Kidney glomerular epithelial cell (primary cell): ENCODE measurements around the gene DLL1.
"Not testable (repeated sequence)": the region's sequence is repeated elsewhere in the genome, so short reads cannot be mapped to it uniquely, and the experiment has no call there.

Source experiments
- DNase-seq: peaks from one replicate; lab custom pipeline; 2025; lab: John Stamatoyannopoulos, UW

DLL1 gene

DNA sequence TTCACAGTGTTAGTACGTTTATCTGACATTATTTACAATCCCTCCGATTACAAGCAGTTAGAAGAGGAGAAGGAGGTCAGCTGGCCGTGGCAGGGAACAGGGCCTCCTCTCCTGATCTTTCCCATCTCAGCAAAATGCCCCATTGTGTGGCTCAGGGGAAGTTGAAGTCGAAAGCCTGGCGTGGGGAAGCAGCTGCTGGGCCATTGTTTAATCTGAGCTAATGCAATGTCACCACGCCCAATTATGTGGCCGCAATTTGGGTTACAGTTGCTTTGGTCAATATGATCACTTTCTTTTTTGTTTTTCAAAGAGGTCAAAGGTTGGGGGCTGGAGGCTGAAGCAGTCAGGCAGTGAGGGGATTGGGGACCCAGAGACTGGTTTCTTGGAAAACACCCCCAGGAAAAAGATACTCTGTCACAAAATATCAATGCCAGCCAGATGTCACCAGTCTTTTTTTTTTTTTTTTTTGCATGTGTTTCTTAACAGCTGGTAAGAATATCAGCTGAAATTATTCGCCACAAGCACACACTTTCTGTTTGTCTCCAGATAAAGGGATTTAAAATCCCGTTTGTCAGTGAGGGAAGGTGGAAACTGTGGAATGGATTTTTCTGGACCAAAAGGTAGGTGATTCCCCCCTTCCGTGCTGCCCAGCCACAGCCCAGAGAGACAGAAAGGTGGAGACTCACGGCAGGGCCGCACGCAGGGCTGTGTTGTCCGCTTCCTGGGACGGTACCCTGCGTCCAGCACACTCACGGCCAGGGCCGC is 24.6 kb downstream of the DLL1 start:
- no peak for DNase-seq

DNA sequence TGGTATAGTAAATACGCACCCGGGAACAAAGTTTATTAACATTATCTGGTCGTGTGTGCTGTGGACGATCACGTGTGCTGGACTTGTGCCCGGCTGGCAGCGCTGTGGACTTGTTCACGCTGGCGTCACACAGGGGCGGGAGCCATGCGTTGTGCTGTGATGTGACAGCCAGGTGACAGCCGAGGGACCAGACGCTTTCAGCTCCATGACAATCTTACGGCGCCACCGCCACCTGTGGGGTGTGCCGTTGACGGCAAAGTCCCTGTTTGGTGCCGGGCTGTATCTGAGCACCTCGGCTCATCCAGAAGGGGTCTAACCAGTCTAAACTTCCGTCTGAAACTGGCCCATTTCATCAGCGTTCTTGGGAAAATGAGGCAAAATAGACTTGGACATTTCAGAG is 25.2 kb downstream of the DLL1 start:
- no peak for DNase-seq

DNA sequence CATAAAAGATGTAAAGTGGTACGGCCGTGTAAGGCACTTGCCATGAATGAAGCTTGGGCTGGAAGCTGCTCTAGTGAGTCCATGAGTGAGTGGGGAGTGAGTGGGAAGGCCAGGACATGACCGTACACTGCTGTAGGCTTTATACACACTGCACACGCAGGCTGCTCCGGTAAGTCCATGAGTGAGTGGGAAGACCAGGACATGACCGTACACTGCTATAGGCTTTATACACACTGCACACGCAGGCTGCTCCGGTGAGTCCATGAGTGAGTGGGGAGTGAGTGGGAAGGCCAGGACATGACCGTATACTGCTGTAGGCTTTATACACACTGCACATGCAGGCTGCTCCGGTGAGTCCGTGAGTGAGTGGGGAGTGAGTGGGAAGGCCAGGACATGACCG is 26.2 kb downstream of the DLL1 start:
- not testable (repeated sequence) for DNase-seq

DNA sequence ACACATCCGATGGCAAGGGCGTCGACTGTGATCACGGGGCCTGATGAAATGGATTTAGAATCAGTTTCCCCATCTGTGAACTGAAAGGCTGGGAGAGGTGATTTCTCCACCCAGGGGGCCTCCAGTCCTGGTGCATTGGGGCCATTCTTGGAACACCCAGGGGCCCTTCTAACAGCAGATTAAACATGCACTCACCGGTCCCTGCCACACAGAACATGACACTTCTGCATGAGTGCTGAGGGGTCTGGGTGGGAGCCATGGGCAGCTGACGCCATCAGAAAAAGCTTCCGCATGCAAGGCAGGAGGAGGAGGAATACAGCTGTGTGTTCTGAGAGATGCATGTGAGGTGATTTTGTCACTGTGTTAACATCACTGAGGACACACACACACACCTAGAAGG is 26.8 kb downstream of the DLL1 start:
- no peak for DNase-seq

DNA sequence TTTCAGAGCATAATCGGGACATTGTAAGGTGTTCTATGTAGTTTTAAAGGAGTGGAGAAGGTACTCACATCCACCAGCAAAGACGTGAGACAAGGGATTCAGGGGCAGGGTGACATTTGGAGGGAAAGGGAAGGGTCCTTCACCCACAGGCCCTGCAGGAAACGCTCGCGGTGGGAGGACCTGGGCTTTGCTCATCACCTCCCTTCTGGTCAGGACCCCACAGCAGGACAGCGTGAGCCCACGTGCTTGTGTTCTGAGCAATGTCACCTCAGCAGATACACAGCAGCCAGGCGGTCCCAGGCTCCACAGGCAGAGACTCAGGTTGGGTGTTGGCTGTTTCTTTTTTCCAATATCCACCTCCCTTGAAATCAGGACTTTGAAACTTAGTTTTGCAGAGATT is 27.5 kb downstream of the DLL1 start:
- DNase-seq: no peak

DNA sequence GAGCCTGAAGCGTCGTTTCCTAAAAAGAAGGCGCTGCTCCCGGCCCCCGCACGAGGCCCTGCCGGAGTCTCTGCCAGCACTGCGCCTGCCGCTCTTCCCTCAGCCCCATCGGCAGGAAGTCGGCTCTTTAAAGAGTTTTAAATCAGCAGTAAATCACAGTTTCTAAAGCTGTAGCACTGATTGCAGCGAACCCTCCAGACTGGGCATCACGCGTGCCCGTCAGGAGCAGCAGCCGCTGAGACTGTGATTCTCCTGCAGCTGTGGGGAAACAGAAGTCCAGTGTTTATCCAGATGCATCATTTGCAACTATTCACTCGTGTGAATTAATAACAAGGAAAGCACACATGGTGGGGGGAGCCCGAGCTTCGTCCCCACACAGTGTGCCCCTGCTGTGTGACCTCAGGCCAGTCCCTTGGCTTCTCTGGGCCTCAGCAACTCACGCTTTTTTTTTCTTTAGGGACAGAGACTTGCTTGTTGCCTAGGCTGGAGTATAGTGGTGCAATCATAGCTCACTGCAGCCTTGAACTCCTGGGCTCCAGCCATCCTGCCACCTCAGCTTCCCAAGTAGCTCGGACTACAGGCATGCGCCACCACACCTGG is 28.3 kb downstream of the DLL1 start:
- DNase-seq: no peak

DNA sequence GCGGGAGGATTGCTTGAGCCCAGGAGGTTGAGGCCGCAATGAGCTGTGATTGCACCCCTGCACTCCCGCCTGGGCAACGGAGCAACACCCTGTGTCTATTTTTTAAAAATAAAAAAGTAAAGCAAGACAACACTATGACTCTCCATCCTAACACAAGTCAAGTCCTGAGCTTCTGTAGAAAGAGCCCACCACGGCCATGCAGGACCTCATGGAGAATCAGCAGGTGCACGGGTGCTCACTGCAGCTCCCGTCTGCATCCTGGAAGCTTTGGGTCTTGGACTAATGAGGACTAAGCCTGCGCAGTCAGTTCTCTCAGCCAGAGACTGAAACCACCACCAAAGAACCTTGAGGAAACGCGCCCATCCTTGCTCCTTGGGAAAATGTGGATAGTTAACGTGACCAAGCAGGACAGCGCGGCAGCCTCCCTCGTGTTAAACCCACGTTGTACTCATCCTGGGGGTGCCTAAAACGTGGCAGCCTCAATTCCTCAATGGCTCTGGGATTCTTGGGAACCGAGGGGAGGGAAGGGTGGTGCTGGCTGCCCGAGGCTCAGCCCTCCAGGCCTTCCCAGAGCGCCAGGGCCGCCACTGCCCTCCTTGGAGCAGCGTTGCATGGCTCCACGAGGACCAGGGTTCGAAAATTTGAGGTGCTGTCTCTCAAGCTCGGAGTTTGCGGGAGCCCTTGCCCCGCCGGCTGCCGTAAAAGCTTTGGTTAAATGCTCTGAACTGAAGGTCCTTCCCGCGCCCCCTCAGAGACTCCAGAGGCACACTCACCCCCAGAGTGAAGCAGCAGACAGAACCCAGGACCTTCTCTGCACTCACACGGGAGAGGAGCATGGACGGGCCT is 29.0 kb downstream of the DLL1 start:
- DNase-seq: no peak

DNA sequence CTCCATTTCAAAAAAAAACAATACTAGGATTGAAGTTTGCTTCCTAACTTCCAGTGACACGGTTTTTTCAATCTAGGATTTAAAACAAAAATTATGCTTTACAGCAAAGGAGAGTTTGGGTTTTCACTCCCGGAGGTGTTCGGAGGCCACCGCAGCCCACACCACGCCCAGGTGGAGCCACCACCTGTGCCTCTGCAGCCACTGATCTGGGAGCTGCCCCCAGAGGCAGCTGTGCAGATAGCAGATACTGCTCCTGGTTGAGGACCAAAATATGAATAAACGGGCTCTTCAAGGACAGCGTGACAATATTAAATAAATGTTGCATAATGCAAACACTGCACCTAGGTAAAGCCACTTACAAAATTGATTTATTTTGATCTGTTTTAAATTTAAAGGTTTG is 30.2 kb downstream of the DLL1 start:
- DNase-seq: no peak

DNA sequence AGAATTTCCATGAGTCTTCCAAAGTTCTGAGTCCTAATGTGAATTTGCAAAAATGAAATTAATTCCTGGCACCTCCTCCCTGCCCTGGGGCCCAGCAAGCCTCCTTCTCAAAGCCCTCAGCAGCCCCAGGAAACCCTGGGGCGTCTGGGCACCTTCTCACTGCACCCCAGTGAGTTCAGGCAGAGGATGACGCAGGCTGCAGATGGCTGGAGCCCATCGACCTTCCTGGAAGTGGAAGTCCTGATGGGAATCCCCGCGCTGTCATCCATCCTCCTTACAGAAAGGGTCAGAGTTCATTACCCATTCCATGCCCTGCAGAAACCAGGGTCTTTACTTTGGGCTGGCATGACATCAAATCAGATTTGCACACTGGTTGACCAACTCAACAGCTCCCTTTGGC is 31.6 kb downstream of the DLL1 start:
- DNase-seq: no peak

DNA sequence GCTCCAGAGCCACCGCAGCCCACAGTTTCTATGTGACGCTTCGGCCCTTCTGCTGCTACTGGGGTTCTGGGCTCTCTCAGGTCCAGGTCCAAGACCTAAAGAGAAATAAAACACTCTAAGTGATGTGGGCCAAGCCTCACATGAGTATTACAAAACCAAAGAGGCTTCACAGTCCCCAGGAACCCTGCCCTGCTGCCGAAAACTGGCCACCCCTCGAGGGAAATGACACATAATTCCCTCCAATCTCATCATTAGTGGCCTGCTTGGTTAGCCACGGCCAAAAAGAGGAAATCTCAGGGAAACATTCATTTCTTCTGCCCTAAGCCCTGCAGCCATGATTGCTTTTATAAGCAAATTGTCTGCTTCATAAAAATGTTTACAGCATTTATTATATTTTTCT is 32.5 kb downstream of the DLL1 start:
- no peak for DNase-seq

DNA sequence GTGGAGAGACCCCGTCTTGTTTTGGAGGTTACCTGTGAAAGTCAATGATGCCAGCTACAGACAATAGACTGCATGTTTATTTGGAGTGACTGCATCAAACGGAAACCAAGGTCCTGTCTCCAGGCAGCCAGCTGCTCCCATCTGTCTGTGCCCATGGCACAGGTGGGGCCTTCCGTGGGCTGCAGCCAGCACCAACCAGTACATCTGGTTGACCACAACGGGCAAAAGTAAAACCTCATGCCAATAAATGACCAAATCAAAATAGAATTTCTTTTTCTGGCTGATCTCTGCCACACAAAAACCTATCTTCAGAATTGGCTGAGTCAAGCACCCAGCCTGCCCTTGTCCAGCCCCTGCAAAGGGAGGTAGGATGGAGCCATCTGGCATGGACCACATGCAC is 33.5 kb downstream of the DLL1 start:
- DNase-seq: no peak

DNA sequence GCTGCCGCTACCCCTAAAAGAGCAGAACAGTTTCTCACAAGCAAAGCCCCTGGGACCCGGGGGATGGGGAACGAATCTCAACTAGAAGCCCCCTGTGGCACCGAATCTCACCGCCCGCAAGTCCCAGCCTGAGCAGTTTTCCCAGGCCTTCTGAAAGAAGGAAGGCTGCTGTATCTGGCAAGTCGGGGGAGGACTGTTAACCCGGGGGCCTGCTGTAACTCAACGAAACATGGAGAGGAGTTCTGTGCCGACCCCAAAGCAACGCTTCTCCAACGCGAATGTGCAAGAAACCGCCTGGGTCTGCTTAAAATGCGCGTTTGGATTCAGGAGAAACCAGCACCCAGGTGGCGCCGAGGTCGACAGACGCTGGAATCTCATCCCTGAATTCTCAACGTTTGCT is 34.2 kb downstream of the DLL1 start:
- DNase-seq: no peak

DNA sequence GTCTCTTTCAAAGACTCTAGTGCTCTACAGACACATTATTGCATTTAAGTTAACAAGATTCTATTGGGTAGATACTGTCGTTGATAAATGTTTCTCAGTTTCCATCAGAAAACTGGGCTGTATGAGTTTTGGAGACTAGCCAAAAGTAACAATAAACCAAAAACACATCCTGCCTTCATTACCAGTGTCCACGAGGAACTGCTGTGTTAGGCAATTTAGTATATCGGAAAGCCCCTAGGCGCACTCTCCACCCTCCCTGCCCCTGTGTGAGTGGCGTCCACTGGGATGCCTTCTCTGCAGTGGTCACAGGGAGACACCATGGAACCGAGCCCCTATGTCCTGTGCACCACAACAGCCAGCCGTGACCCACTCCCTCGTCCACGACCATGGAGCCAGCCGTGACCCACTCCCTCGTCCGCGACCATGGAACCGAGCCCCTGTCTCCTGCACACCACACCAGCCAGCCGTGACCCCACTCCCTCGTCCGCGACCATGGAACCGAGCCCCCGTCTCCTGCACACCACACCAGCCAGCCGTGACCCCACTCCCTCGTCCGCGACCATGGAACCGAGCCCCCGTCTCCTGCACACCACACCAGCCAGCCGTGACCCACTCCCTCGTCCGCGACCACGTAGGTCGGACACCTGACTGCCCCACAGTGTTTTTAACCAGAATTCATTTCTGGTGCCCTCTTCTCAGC is 35.3 kb downstream of the DLL1 start:
- no peak for DNase-seq

DNA sequence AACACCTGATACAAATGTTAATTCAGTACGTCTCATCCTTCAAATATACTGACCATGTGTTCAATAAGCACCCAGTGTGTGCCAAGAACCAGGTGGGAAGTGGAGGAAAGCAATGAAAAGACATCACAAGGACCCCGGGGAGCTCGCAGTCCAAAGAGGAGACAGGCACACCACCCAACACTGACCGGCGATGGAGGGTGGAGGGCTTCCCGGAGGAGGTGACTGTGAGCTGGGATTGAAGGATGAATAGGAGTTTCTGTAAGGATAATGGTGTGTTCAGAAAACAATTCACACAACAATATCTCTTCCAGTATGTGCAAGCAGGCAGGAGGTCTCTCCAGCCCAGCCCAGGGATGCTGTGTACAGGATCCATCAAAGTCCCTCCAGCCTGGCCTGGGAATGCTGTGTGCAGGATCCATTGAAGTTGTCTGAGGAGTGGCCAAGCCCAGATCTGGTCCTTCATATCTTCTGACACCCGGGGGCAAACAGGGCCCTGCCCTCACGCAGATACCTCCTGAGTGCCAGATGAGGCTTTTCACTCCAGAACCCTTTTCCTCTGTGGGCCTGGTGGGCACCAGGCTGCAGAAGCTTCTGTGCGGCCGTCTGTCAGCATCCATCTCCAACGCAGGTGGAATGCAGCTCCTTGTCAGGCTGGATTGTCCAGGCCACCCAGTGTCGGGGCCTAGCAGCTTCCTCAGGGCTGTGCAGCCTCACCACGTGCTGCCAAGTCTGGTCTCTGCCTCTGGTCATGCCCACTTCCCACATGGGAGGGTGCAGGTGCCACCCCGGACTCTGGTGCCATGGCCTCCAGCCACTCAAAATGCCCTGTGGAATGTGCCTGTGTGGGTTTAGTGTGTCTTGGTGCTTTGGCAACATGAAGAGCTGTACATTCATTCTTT is 36.3 kb downstream of the DLL1 start:
- DNase-seq: no peak

DNA sequence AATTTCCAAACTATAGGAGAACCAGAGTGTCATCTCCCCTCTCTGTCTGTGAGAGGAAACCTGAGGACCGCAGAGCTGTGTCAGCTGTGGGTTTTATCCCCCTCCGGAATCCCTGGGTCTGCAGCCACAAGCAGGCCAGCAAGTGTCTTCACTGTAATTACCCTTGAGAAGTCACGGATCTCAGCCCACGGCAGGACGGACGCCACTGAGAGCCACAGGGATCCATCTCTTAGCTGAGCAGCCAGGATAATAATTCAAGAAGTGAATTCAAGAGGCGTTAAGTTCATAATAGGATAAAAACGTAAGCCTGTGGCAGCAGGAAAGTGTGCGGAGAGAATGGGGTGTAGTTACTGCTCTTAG is 37.0 kb downstream of the DLL1 start:
- no peak for DNase-seq

DNA sequence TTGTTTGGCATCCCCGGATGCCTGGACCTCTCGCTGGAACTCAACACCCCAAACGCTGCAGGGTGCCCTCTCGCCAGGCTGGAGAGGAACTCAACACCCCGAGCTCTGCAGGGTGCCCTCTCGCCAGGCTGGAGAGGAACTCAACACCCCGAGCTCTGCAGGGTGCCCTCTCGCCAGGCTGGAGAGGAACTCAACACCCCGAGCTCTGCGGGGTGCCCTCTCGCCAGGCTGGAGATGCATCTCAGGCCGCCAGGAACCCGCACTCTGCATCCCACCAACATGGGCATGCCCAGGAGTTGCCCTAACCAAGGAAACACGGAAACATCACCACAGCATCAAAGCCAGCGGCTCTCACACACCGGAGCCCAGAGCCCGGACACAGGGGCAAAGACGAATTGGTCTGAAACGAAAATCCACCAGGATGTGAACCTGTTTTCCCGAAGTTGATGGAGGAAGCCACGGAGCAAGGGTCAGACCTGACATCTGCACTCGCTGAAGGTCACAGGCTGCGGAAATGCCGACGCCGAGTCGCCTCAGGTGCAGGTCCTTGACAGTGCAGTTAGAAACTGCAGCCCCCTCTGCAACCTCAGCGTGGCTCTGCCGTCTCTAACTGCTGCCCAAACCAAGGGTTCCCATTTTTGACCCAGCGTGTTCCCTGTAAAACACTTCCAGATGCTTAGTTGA is 37.5 kb downstream of the DLL1 start:
- DNase-seq: no peak

DNA sequence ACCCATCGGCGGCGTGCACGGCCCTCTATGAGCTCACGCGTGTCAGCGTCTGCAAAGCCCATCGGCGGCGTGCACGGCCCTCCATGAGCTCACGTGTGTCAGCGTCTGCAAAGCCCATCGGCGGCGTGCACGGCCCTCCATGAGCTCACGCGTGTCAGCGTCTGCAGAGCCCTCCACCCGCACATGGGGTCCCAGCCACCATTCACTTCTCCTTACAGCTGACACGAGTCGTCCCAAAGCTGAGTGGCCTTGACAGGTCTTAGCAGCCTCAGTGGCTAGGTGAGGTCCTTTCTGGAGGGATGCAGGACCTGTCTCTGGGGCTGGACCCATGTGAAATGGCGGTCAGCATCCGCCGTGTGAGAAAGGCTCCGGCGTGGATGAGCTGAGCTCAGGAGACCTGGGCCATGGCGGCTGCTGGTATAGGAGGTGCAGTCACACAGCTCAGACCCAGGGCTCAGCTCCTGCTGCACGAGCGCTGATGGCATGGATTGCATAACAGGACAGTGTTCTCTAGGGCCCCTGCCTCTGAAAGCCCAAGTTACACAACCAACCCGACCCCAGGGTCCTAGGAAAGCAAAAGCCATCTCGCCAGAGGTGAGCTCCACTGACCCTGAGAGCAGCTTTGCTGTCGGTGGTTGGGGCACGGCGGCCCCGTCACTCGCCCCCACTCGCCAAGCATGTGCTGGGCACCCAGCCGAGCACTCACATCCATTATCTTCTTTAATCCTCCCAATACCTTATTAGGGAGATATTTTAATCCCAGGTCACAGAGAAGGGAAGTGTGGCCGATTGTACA is 38.9 kb downstream of the DLL1 start:
- DNase-seq: no peak

DNA sequence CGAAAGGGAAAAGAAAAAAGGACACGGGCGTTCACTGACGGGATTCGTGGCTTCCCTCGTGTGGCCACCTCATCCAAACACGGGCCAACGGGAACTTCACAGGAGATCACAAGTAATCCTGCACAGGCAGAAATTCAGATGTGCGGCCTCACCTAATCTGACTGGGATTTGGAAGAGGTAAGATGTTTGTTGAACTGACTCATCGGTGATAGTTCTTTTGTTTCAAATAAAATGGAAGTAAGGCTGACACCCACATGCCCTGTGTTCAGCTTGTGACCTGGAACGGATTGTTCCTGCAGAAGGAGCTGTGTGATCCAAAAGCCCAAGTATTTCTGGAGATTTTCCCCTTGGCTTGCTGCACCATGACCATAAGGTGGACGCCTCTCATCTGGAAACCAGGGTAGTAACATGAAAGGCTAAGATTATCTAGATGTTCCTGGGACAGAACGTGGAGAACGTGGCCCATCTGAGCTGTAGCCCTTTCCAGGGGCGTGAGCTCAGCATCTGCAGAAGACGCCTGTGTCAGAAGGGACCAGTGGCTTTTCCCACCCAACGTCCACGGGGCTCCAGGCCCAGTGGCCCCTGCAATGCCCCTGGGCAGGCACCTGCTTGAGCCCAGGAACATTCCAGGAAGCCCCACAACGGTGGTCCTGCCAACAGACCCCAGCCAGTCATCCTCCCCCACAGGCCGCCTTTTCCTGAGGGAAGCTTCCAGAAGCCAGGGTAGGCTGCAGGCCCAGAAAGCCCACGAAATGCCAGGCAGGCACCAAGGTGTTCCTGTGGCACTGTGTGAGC is 39.7 kb downstream of the DLL1 start:
- DNase-seq: no peak

DNA sequence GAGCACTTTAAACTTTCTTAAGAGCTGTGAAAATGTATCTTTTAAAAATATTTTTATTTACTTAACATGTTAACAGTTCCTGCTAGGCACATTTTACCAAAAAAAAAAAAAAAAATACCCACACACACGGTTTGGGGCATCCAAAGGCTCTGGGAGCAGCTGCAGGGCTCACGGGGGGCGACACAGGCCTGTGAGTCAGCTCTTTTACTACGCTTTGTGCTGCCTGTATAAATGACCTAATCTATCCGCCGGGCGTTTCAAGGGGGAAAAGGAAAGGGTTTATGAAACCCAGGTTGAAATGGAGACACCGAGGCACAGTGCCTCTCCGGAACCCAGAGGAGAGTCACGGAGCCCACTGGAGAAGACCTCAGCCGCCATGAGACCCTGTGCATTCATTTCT is 40.4 kb downstream of the DLL1 start:
- no peak for DNase-seq
